HG02938 (cell line): ENCODE results near the gene WFDC1.
"Not testable (repeated sequence)": the region's sequence is repeated elsewhere in the genome, so short reads cannot be mapped to it uniquely, and the experiment has no call there.

Experiments
- ATAC-seq: cut with Tn5 transposase; IDR thresholded peaks from one replicate; pipeline ENCODE4 v1.9.1; 2021; ENCODE audit warnings: mild to moderate bottlenecking, moderate library complexity; ENCODE audit not compliant: unreplicated experiment

WFDC1 gene

GRCh38 chr16:84326545-84326944 is 31.9 kb downstream of the WFDC1 start:
- ATAC-seq: no peak

GRCh38 chr16:84327926-84328505 is 33.3 kb downstream of the WFDC1 start:
- no peak for ATAC-seq

GRCh38 chr16:84329016-84329415 is 34.3 kb downstream of the WFDC1 start:
- ATAC-seq: no peak

- ATAC-seq: no peak
Observed at GRCh38 chr16:84329843-84330684, 35.4 kb downstream of the WFDC1 start.

GRCh38 chr16:84330685-84331050 is 36.0 kb downstream of the WFDC1 start:
- no peak for ATAC-seq

GRCh38 chr16:84331998-84332780 is 37.5 kb downstream of the WFDC1 start:
- ATAC-seq: no peak

- ATAC-seq: no peak
Observed at GRCh38 chr16:84332975-84333684, 38.5 kb downstream of the WFDC1 start.

- ATAC-seq: no peak
Observed at GRCh38 chr16:84334058-84334457, 39.4 kb downstream of the WFDC1 start.

- ATAC-seq: no peak
Observed at GRCh38 chr16:84334482-84334881, 39.8 kb downstream of the WFDC1 start.

GRCh38 chr16:84337236-84337635 is 42.6 kb downstream of the WFDC1 start:
- not testable (repeated sequence) for ATAC-seq

- no peak for ATAC-seq
Observed at GRCh38 chr16:84339311-84339710, 44.6 kb downstream of the WFDC1 start.

- ATAC-seq: no peak
Observed at GRCh38 chr16:84339766-84340165, 45.1 kb downstream of the WFDC1 start.

GRCh38 chr16:84340325-84341040 is 45.8 kb downstream of the WFDC1 start:
- no peak for ATAC-seq

GRCh38 chr16:84341528-84342295 is 47.0 kb downstream of the WFDC1 start:
- no peak for ATAC-seq

GRCh38 chr16:84343800-84344199 is 49.1 kb downstream of the WFDC1 start:
- not testable (repeated sequence) for ATAC-seq

- ATAC-seq: no peak
Observed at GRCh38 chr16:84344781-84345180, 50.1 kb downstream of the WFDC1 start.

- ATAC-seq: no peak
Observed at GRCh38 chr16:84347161-84347560, 52.5 kb downstream of the WFDC1 start.

- no peak for ATAC-seq
Observed at GRCh38 chr16:84348386-84348888, 53.8 kb downstream of the WFDC1 start.

- ATAC-seq: no peak
Observed at GRCh38 chr16:84349862-84350684, 55.4 kb downstream of the WFDC1 start.
